Activated CD4-positive, alpha-beta T cell treated with anti-CD3 and anti-CD28 coated beads for 36 hours (primary cell): Measurements from ENCODE around the gene NPAS3. TPM values are rescaled to one million over a fixed set of nuclear protein-coding genes. Genes with fewer than 3 reads are reported as not detected.

Source experiments
- ATAC-seq: fragments of 200-7000 bp; cut with Tn5 transposase; one replicate; pipeline ENCODE4 v1.10.0; 2021; ENCODE audit warnings: mild to moderate bottlenecking, moderate library complexity
- CTCF ChIA-PET: fragments of 350-600 bp; sonication (Branson Sonifier 250); formaldehyde crosslinking; loops from one replicate; lab custom pipeline; 2021; ENCODE audit warnings: antibody characterized with exemption; lab: Charles Lee
- POLR2A ChIA-PET: fragments of 350-600 bp; sonication (Branson Sonifier 250); formaldehyde crosslinking; loops from one replicate; lab custom pipeline; 2021; ENCODE audit warnings: antibody characterized with exemption, inconsistent platforms; lab: Charles Lee
- DNase-seq: peaks from one replicate; pipeline ENCODE4 v3.0.0-alpha.2; 2020
- H3K27ac Mint-ChIP-seq: one replicate; pipeline ENCODE4 v1.8.0; 2021; ENCODE audit warnings: mixed read lengths
- H3K27me3 Mint-ChIP-seq: one replicate; pipeline ENCODE4 v1.8.0; 2021; ENCODE audit warnings: mixed read lengths
- H3K36me3 Mint-ChIP-seq: one replicate; pipeline ENCODE4 v1.8.0; 2021; ENCODE audit warnings: low read depth, mixed read lengths
- H3K4me1 Mint-ChIP-seq: one replicate; pipeline ENCODE4 v1.8.0; 2021; ENCODE audit warnings: mixed read lengths
- H3K4me3 Mint-ChIP-seq: one replicate; pipeline ENCODE4 v1.8.0; 2021; ENCODE audit warnings: mild to moderate bottlenecking, moderate library complexity, mixed read lengths
- H3K9me3 Mint-ChIP-seq: one replicate; pipeline ENCODE4 v1.8.0; 2021; ENCODE audit warnings: low read depth, mixed read lengths
- intact Hi-C, 2 experiments: fragments of 100-400 bp; cut with DNase I in 1 of 2; cut with micrococcal nuclease in 1 of 2; formaldehyde crosslinking; loops; one replicate each; pipeline versions ENCODE4 v1.14.2 to v1.15.1; 2022 to 2024; cut with DNase I, micrococcal nuclease
- total RNA-seq, 2 experiments: library from RNA; stranded (reverse); gene quantifications; one replicate each; pipeline ENCODE4 v1.2.3, GENCODE V29; 2021

NPAS3 gene
- total RNA-seq, 2 experiments from 2014 or later = not detected

DNA sequence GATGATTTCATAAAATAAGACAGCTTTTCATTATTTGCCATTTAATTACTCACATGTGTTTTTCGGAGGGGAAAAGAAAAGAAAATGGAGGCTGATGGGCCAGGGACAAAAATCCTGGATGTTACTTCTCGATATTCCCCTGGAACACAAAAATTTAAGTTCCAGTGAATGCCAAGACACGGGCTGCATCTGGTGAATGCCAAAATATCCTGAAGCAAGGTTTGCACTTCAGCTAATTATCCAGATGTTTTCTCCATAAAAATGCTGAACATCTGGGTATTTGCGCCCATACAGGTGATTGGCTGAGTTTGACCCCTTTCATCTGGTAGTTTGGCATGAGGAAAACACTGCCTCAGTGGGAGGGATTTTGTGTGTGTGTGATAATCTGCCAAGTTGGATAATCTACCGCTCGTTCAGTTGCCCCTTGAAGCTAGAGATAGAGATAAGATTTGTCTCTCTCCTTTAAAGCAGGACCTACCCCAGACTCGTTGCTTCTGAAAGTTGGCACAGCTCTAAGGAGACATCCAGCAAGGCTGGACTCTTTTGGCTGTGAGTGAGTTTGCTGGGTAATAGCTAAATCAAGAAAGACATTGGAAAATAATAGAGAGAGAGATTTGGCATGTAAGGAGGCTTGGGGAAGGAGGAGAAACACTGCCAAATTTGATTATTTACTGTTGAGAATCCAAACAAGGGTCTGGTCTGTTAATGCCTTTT, 622.2 kb downstream of the NPAS3 start:
- Mint-ChIP-seq H3K36me3 (no peaks in the 10 kb centered on the region), H3K27me3 (peaks cover 2% of the 10 kb centered on the region), H3K27ac (no peak overlapping the region), H3K4me1 (no peaks in the 10 kb centered on the region), H3K9me3 (no peaks in the 10 kb centered on the region), H3K4me3 (no peak overlapping the region)
- DNase-seq = no peak
- ATAC-seq = no peak
- intact Hi-C loops = no loop called here
- POLR2A ChIA-PET = no interaction called here
- CTCF ChIA-PET = interaction anchor here (0.5 kb wide), 1 partner anchor 317 kb away, joined by 3 read pairs; no protein-coding TSS in a partner anchor

- no peak overlapping the region for H3K4me3 Mint-ChIP-seq
- no peaks in the 10 kb centered on the region for H3K9me3 Mint-ChIP-seq
- H3K27ac Mint-ChIP-seq = no peak overlapping the region
- H3K27me3 Mint-ChIP-seq = peaks cover 2% of the 10 kb centered on the region
- CTCF ChIA-PET = interaction anchor here (0.5 kb wide), 1 partner anchor 317 kb away, joined by 3 read pairs; no protein-coding TSS in a partner anchor
- ATAC-seq (no peak), DNase-seq (no peak)
- POLR2A ChIA-PET = no interaction called here
- H3K4me1 Mint-ChIP-seq = no peaks in the 10 kb centered on the region
- intact Hi-C loops = no loop called here
- H3K36me3 Mint-ChIP-seq = no peaks in the 10 kb centered on the region
Observed at GRCh38 chr14:33561488-33562175, 623.0 kb downstream of the NPAS3 start.

DNA sequence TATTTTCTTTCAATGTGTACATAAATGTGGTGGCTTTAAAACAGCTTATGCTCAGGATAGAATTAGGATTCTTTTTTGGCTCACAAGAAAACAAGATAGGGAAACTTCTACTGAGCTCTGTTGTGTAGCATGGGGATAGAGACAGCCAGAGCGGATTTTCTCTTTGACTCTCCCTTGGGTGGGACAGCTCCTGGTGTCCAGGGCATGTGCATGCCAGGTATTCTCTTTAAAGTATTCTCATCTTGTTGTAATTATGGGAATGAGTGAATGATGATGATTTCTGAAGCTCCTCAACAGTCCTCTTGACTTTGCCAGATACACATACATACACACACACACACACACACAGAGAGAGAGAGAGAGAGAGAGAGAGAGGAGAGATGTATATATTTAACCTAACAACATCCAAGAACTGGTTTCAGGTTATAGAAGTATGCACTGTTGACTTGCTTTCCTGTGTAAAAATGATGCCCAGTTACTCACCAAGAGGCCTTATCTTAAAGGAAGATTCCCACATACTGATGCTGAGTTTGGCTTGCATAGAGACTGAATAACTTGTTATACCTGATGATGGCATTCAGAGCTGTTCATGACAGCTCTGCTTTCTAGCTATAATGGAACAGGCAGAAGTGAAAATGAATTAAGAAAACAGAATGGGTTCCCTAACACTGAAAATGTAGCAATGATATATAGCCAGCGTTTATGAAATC, 624.7 kb downstream of the NPAS3 start:
- no peak overlapping the region for H3K4me3 Mint-ChIP-seq
- intact Hi-C loops = no loop called here
- no peaks in the 10 kb centered on the region for H3K36me3 Mint-ChIP-seq
- ChIA-PET POLR2A (no interaction called here), CTCF (interaction anchor here (0.5 kb wide), 1 partner anchor 60 kb away, joined by 3 read pairs; no protein-coding TSS in a partner anchor)
- no peak overlapping the region for H3K27ac Mint-ChIP-seq
- DNase-seq = no peak
- H3K27me3 Mint-ChIP-seq = no peaks in the 10 kb centered on the region
- H3K4me1 Mint-ChIP-seq = no peaks in the 10 kb centered on the region
- H3K9me3 Mint-ChIP-seq = no peaks in the 10 kb centered on the region
- no peak for ATAC-seq

- Mint-ChIP-seq H3K27me3 (no peaks in the 10 kb centered on the region), H3K27ac (no peak overlapping the region), H3K4me3 (no peak overlapping the region), H3K36me3 (no peaks in the 10 kb centered on the region), H3K9me3 (no peaks in the 10 kb centered on the region), H3K4me1 (no peaks in the 10 kb centered on the region)
- DNase-seq (no peak), ATAC-seq (no peak)
- ChIA-PET POLR2A (no interaction called here), CTCF (interaction anchor here (0.5 kb wide), 1 partner anchor 60 kb away, joined by 3 read pairs; no protein-coding TSS in a partner anchor)
- intact Hi-C loops = no loop called here
Observed at GRCh38 chr14:33563901-33564197, 625.2 kb downstream of the NPAS3 start.

- intact Hi-C loops = no loop called here
- no peaks in the 10 kb centered on the region for H3K27me3 Mint-ChIP-seq
- H3K27ac Mint-ChIP-seq = no peak overlapping the region
- CTCF ChIA-PET = no interaction called here
- H3K4me3 Mint-ChIP-seq = no peak overlapping the region
- no peak for DNase-seq
- no peaks in the 10 kb centered on the region for H3K4me1 Mint-ChIP-seq
- no peaks in the 10 kb centered on the region for H3K36me3 Mint-ChIP-seq
- no peaks in the 10 kb centered on the region for H3K9me3 Mint-ChIP-seq
- POLR2A ChIA-PET = no interaction called here
- ATAC-seq = peak; percentile 23
Observed at GRCh38 chr14:33564774-33565630, 626.3 kb downstream of the NPAS3 start.

GRCh38 chr14:33566082-33566481, 627.4 kb downstream of the NPAS3 start:
- ATAC-seq = no peak
- CTCF ChIA-PET = no interaction called here
- intact Hi-C loops = no loop called here
- Mint-ChIP-seq H3K4me1 (no peaks in the 10 kb centered on the region), H3K27ac (no peak overlapping the region), H3K4me3 (no peak overlapping the region), H3K9me3 (no peaks in the 10 kb centered on the region), H3K27me3 (no peaks in the 10 kb centered on the region), H3K36me3 (no peaks in the 10 kb centered on the region)
- DNase-seq = no peak
- POLR2A ChIA-PET = no interaction called here

- POLR2A ChIA-PET = no interaction called here
Observed at GRCh38 chr14:33567023-33567728, 628.5 kb downstream of the NPAS3 start.

GRCh38 chr14:33567731-33568130, 629.1 kb downstream of the NPAS3 start:
- DNase-seq = no peak
- CTCF ChIA-PET = no interaction called here
- Mint-ChIP-seq H3K27ac (no peak overlapping the region), H3K4me3 (no peak overlapping the region), H3K9me3 (no peaks in the 10 kb centered on the region), H3K27me3 (no peaks in the 10 kb centered on the region), H3K36me3 (no peaks in the 10 kb centered on the region), H3K4me1 (no peaks in the 10 kb centered on the region)
- ATAC-seq = no peak
- POLR2A ChIA-PET = no interaction called here
- intact Hi-C loops = no loop called here

More at GRCh38 chr14:33567023-33567728, 628.5 kb downstream of the NPAS3 start:
- no peaks in the 10 kb centered on the region for H3K36me3 Mint-ChIP-seq
- no peaks in the 10 kb centered on the region for H3K9me3 Mint-ChIP-seq
- DNase-seq (no peak), ATAC-seq (no peak)
- no peaks in the 10 kb centered on the region for H3K4me1 Mint-ChIP-seq
- intact Hi-C loops = no loop called here
- H3K27me3 Mint-ChIP-seq = no peaks in the 10 kb centered on the region
- H3K4me3 Mint-ChIP-seq = no peak overlapping the region
- no peak overlapping the region for H3K27ac Mint-ChIP-seq
- CTCF ChIA-PET = no interaction called here

DNA sequence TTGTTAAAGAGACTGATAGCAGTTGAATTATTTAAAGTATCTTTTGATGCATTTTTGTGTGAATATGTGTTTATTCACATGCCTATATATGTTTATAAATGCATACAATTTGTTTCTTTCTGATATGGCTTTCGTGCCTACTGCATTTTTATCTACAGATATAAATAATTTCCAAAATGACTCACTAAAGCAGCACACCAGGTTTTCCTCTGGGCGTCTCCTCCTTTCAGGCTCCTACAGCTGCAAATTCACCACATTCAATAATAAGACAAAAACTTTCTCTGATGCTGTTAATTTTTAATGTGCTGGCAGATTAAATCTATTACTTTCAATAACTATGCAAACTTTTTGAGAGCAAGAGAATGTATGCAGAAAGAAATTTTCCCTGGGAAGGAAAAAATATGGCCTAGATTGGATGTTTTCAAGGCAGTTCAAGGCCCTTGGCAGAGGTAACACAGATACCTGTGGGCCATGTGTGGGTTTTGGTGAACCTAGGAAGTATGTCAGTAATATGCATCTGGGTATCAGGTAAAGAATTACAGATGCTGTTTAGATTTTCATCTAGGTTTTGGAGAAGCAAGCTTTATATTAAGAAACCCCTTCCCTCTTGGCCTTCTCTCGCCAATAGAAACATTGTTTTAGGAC, 630.4 kb downstream of the NPAS3 start:
- H3K4me1 Mint-ChIP-seq = no peaks in the 10 kb centered on the region
- intact Hi-C loops = no loop called here
- no peaks in the 10 kb centered on the region for H3K36me3 Mint-ChIP-seq
- no peak overlapping the region for H3K27ac Mint-ChIP-seq
- H3K4me3 Mint-ChIP-seq = no peak overlapping the region
- CTCF ChIA-PET = no interaction called here
- ATAC-seq (no peak), DNase-seq (no peak)
- H3K27me3 Mint-ChIP-seq = no peaks in the 10 kb centered on the region
- POLR2A ChIA-PET = no interaction called here
- no peaks in the 10 kb centered on the region for H3K9me3 Mint-ChIP-seq

DNA sequence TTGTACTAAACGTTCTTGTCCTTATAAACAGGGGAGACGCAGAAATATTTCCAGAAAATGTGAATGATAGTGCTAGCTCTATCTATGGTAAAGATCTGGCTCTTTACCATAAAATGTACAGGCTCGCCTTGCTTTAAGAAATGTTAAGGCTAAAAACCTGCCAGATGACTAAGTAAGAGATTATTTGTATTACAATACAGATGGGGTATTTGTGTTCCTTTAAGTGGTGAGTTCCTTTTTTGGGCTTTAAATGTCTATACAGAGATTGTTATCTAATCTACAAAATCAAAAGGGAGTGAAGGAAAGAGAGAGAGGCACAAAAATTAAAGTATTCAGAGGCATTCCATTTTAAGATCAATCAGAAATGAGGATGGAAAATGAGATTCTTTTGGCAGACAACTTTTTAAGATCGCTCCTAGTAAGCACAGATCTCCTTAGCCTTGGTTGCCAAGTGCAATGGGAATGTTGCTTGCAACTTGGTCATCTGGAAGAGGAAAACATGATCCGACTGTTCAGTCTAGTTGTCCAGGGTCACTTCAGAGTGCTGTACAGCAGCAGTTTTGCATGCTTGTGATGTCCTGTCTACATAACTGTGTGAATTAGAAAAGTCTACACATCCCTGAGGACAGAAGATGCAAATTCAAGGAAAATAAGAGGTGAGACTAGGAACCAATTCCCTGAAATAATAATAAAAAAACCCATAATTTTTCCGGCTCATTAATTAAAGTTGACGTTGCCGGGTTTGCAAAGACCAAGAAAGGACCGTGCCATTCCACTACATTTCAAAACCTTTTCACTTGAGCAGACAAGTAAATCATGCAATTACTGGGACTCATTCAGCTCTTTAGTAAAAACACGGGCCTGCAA, 631.4 kb downstream of the NPAS3 start:
- Mint-ChIP-seq H3K27me3 (no peaks in the 10 kb centered on the region), H3K4me1 (no peaks in the 10 kb centered on the region), H3K36me3 (no peaks in the 10 kb centered on the region), H3K9me3 (no peaks in the 10 kb centered on the region), H3K4me3 (no peak overlapping the region), H3K27ac (no peak overlapping the region)
- POLR2A ChIA-PET = no interaction called here
- intact Hi-C loops = no loop called here
- CTCF ChIA-PET = no interaction called here
- no peak for ATAC-seq
- no peak for DNase-seq
